Measurements from ENCODE around the gene STRA8.

The STRA8 gene

GRCh38 chr7:135239263-135239662 lies 5.6 kb downstream of the STRA8 start:
- no peak for FAIRE-seq

- FAIRE-seq: no peak
Measured at GRCh38 chr7:135240441-135240840, 6.8 kb downstream of the STRA8 start.

GRCh38 chr7:135242096-135242684 lies 8.6 kb downstream of the STRA8 start:
- FAIRE-seq: no peak

- no peak for FAIRE-seq
Measured at GRCh38 chr7:135245226-135246190, 11.9 kb downstream of the STRA8 start.

GRCh38 chr7:135246191-135246825 lies 12.7 kb downstream of the STRA8 start:
- FAIRE-seq: no peak

GRCh38 chr7:135247746-135248471 lies 14.3 kb downstream of the STRA8 start:
- FAIRE-seq: no peak

- no peak for FAIRE-seq
Measured at GRCh38 chr7:135248546-135248945, 14.9 kb downstream of the STRA8 start.

- FAIRE-seq: no peak
Measured at GRCh38 chr7:135251496-135252391, 18.1 kb downstream of the STRA8 start.

- no peak for FAIRE-seq
Measured at GRCh38 chr7:135253851-135254771, 20.5 kb downstream of the STRA8 start.

GRCh38 chr7:135257790-135258189 lies 24.2 kb downstream of the STRA8 start:
- FAIRE-seq: no peak

GRCh38 chr7:135258585-135258984 lies 24.9 kb downstream of the STRA8 start:
- no peak for FAIRE-seq

- FAIRE-seq: no peak
Measured at GRCh38 chr7:135259702-135260101, 26.1 kb downstream of the STRA8 start.

GRCh38 chr7:135260470-135260869 lies 26.8 kb downstream of the STRA8 start:
- FAIRE-seq: no peak

GRCh38 chr7:135260930-135261721 lies 27.5 kb downstream of the STRA8 start:
- no peak for FAIRE-seq

- no peak for FAIRE-seq
Measured at GRCh38 chr7:135262623-135263320, 29.1 kb downstream of the STRA8 start.

GRCh38 chr7:135263321-135263970 lies 29.8 kb downstream of the STRA8 start:
- no peak for FAIRE-seq

GRCh38 chr7:135265637-135266036 lies 32.0 kb downstream of the STRA8 start:
- FAIRE-seq: no peak

GRCh38 chr7:135269921-135270320 lies 36.3 kb downstream of the STRA8 start:
- FAIRE-seq: no peak

All from colon (tissue), 2 donors.